ENCODE measurements around the gene AFP. TPM values are rescaled to one million over a fixed set of nuclear protein-coding genes. Genes with fewer than 3 reads are reported as not detected.

The AFP gene
- total and polyA plus RNA-seq, 10 of the 15 experiments (the other 5 are each of a cell fraction or from before 2014, with no cell fraction given) = 0.72 TPM; not detected in 9

- 30% methylated on average over 3 of the region's 3 CpGs for WGBS (ENCODE audit: insufficient coverage, insufficient replicate concordance, low lambda C conversion rate, missing lambda C conversion rate)
- no peak for FAIRE-seq
- in situ Hi-C loops (cut with MboI) (loop anchor here (10.0 kb wide), 1 partner anchor 214 kb away; no protein-coding TSS in a partner anchor), intact Hi-C loops (cut with micrococcal nuclease; ENCODE audit: unreplicated experiment) (no loop called here)
- ChIA-PET RAD21 (ENCODE audit: unreplicated experiment) (no interaction called here), CTCF (no interaction called here), POLR2A (no interaction called here), SMC1A (ENCODE audit: uncharacterized antibody, unreplicated experiment) (no interaction called here)
- no peak for TF ChIP-seq ASH2L (IDR thresholded peaks at IDR 0.05; ENCODE audit: borderline replicate concordance, low read depth)
- TF ChIP-seq CEBPB (IDR thresholded peaks at IDR 0.05; ENCODE audit: borderline replicate concordance in 1 of 2, low read depth in 2 of 2, low read length in 2 of 2) = no peak
- Histone ChIP-seq H3K27ac (ENCODE audit: control insufficient read depth, insufficient read depth) (no peak overlapping the region), H3K36me3 (ENCODE audit: control insufficient read depth in 2 of 2, insufficient read depth in 2 of 2, low read length in 1 of 2) (no peaks in the 10 kb centered on the region), H4K20me1 (ENCODE audit: control insufficient read depth, insufficient read depth) (no peaks in the 10 kb centered on the region), H3K9me3 (replicated peaks; ENCODE audit: control insufficient read depth, insufficient read depth, low read length) (no peaks in the 10 kb centered on the region), H3K4me2 (ENCODE audit: control insufficient read depth, insufficient read depth) (no peak overlapping the region), H3K4me1 (ENCODE audit: control insufficient read depth, insufficient read depth, low read length) (no peaks in the 10 kb centered on the region), H2AFZ (ENCODE audit: control insufficient read depth, low read depth, low read length) (no peak overlapping the region), H3K9ac (ENCODE audit: control insufficient read depth, insufficient read depth, low read length) (no peak overlapping the region), H3K79me2 (ENCODE audit: control insufficient read depth, insufficient read depth, low read length) (no peaks in the 10 kb centered on the region), H3K4me3 (no peak overlapping the region), H3K27me3 (replicated peaks in 1 of 2; ENCODE audit: control insufficient read depth in 2 of 2, insufficient read depth in 2 of 2, low read length in 1 of 2) (no peaks in the 10 kb centered on the region; a peak in 1 of 4 replicates)
- no TSS peak for BruUV-seq (replicated peaks)
- DNase-seq (ENCODE audit: low read depth, low spot score) = no peak
- ATAC-seq = no peak
Observed at GRCh38 chr4:73440653-73441052, 4.6 kb downstream of the AFP start.

- Histone ChIP-seq H3K27ac (ENCODE audit: control insufficient read depth, insufficient read depth) (no peak overlapping the region), H3K9ac (ENCODE audit: control insufficient read depth, insufficient read depth, low read length) (no peak overlapping the region), H2AFZ (ENCODE audit: control insufficient read depth, low read depth, low read length) (no peak overlapping the region), H3K79me2 (ENCODE audit: control insufficient read depth, insufficient read depth, low read length) (no peaks in the 10 kb centered on the region), H3K36me3 (ENCODE audit: control insufficient read depth in 2 of 2, insufficient read depth in 2 of 2, low read length in 1 of 2) (no peaks in the 10 kb centered on the region), H3K4me2 (ENCODE audit: control insufficient read depth, insufficient read depth) (no peak overlapping the region), H3K27me3 (replicated peaks in 1 of 2; ENCODE audit: control insufficient read depth in 2 of 2, insufficient read depth in 2 of 2, low read length in 1 of 2) (no peaks in the 10 kb centered on the region; a peak in 1 of 4 replicates), H4K20me1 (ENCODE audit: control insufficient read depth, insufficient read depth) (no peaks in the 10 kb centered on the region), H3K4me1 (ENCODE audit: control insufficient read depth, insufficient read depth, low read length) (no peaks in the 10 kb centered on the region), H3K9me3 (replicated peaks; ENCODE audit: control insufficient read depth, insufficient read depth, low read length) (no peaks in the 10 kb centered on the region), H3K4me3 (no peak overlapping the region)
- TF ChIP-seq EZH2 (IDR thresholded peaks at IDR 0.05; ENCODE audit: borderline replicate concordance, control insufficient read depth, low read depth, low read length) (no peak), ATF7 (IDR thresholded peaks at IDR 0.05; ENCODE audit: low read depth) (no peak), RB1 (IDR thresholded peaks at IDR 0.05; ENCODE audit: borderline replicate concordance) (no peak), RCOR1 (conservative IDR thresholded peaks at IDR 0.05; ENCODE audit: low read depth, low read length) (no peak), CBFB (IDR thresholded peaks at IDR 0.05; ENCODE audit: low read depth) (no peak), TAF1 (IDR thresholded peaks at IDR 0.05; ENCODE audit: borderline replicate concordance, low read depth, low read length) (no peak), CHD2 (IDR thresholded peaks at IDR 0.05; ENCODE audit: borderline replicate concordance, low read depth, low read length) (no peak)
- in situ Hi-C loops (cut with MboI) = loop anchor here (10.0 kb wide), 1 partner anchor 213 kb away; no protein-coding TSS in a partner anchor
- CTCF ChIA-PET = interaction anchor here (0.7 to 2.3 kb wide), 4 partner anchors 8 to 101 kb away, joined by 3 to 10 read pairs (median 4); no protein-coding TSS in a partner anchor
- intact Hi-C loops (cut with micrococcal nuclease; ENCODE audit: unreplicated experiment) = no loop called here
- DNase-seq (ENCODE audit: low read depth, low spot score) = no peak
- no peak for FAIRE-seq
- 27% methylated on average over 5 of the region's 5 CpGs for WGBS (ENCODE audit: insufficient coverage, insufficient replicate concordance, low lambda C conversion rate, missing lambda C conversion rate)
- SMC1A ChIA-PET (ENCODE audit: uncharacterized antibody, unreplicated experiment) = no interaction called here
- RAD21 ChIA-PET (ENCODE audit: unreplicated experiment) = no interaction called here
- POLR2A ChIA-PET = no interaction called here
- BruUV-seq (replicated peaks) = no TSS peak
- no peak for ATAC-seq
Observed at GRCh38 chr4:73442275-73442674, 6.3 kb downstream of the AFP start.
